ENCODE data around the gene SGSM1.

Gene SGSM1

DNA sequence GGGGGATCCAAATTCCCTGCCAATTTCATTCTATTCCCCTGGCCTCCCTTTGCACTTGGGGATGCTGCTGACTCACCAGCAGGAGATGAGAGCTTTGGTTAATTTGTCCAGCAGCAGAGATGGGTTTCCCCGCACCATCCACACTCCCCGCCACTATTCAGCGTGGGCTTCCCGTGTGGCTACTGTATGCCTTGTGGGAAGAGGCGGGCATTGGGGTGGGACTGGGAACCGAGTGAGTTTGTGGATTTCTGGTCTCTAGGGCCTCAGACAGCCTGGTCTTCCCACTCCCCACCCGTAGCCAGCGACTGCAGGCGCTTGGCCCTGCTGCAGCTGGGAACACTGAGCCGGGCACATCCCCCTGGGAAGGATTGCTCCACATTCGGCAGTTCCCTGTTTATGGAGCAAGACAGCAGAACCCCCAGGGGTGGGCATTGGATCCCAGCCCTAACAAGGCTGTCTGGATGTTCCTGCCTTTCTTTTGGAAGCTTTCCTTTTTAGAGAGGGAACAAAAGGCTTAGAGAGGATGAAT is 169.9 kb downstream of the SGSM1 start:
- DNase-seq (ENCODE audit: low read depth) = peak; percentile 31
- no peak overlapping the region for H3K4me3 ChIP-seq (ENCODE audit: low read length)
- TF ChIP-seq, protein P1, sequence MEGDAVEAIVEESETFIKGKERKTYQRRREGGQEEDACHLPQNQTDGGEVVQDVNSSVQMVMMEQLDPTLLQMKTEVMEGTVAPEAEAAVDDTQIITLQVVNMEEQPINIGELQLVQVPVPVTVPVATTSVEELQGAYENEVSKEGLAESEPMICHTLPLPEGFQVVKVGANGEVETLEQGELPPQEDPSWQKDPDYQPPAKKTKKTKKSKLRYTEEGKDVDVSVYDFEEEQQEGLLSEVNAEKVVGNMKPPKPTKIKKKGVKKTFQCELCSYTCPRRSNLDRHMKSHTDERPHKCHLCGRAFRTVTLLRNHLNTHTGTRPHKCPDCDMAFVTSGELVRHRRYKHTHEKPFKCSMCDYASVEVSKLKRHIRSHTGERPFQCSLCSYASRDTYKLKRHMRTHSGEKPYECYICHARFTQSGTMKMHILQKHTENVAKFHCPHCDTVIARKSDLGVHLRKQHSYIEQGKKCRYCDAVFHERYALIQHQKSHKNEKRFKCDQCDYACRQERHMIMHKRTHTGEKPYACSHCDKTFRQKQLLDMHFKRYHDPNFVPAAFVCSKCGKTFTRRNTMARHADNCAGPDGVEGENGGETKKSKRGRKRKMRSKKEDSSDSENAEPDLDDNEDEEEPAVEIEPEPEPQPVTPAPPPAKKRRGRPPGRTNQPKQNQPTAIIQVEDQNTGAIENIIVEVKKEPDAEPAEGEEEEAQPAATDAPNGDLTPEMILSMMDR (IDR thresholded peaks at IDR 0.05; ENCODE audit: insufficient read depth, low read depth, low read length, missing control alignments) = no peak

DNA sequence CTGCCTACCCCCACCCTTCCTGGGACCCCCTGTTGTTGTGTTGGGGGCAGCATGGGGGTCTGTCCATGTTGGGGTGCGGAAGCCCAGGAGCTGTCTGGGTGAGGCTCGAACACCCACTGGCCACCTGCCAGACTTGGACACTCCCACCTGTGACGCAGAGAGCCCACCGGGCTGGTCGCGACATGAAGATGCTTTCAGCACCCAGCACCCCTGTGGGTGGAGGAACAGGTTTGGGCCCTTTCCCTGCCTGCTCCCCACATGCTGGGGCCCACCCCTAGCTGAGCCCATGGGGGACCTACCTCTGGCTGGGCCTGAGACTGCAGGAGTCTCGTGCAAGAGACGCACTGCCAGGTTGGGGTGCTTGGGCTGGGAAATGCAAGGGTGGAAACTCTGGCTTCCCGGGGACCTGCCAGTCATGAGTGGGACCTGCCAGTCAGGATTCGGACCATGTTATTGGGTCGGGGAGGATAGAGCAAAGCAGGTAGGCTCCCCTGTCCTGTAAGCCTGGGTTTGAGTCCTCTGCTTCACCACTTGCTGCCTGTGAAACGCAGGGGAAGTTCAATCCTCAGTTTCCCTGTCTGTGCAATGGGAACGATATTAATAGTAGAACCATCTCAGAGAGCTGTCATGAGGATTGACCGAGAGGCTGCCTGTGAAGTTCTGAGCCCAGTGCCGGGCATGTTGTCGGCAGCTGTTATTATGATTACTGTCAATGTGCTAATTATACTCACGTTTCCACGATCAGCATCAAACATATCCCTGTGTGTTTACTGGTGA is 170.6 kb downstream of the SGSM1 start:
- DNase-seq (ENCODE audit: low read depth) = peak; percentile 81
- TF ChIP-seq, protein P1 (IDR thresholded peaks at IDR 0.05; ENCODE audit: insufficient read depth, low read depth, low read length, missing control alignments) = no peak
- peak overlapping the region; percentile 13 for H3K4me3 ChIP-seq (ENCODE audit: low read length)
